ENCODE data around the gene ARID5B.
A peak's percentile ranks its signal among the peaks of the same experiment; 100 is the strongest.

ARID5B gene

GRCh38 chr10:61904733-61905725, 3.5 kb downstream of the ARID5B start:
- DNase-seq: no peak

GRCh38 chr10:61905837-61906561, 4.5 kb downstream of the ARID5B start:
- peak; percentile 18 for DNase-seq

GRCh38 chr10:61906562-61906901, 5.0 kb downstream of the ARID5B start:
- DNase-seq: no peak

GRCh38 chr10:61907011-61907410, 5.5 kb downstream of the ARID5B start:
- DNase-seq: no peak

DNA sequence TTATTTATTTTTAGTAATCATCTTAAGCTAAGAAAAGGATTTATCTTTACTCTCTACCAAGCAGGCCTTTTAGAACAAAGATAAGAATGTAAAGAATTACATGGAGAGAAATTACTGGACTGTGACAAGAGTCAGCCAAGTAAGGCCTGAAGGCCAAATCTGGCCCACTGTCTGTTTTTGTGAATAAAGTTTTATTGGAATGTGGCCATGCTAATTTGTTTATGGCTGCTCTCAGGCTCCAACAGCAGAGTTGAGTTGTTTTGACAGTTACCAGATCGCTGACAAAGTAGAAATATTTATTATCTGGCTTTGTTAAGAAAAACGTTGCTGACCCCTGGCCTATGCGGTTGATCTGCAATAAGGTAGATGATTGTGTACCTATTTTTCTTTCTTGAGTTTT, 6.1 kb downstream of the ARID5B start:
- DNase-seq: no peak

DNA sequence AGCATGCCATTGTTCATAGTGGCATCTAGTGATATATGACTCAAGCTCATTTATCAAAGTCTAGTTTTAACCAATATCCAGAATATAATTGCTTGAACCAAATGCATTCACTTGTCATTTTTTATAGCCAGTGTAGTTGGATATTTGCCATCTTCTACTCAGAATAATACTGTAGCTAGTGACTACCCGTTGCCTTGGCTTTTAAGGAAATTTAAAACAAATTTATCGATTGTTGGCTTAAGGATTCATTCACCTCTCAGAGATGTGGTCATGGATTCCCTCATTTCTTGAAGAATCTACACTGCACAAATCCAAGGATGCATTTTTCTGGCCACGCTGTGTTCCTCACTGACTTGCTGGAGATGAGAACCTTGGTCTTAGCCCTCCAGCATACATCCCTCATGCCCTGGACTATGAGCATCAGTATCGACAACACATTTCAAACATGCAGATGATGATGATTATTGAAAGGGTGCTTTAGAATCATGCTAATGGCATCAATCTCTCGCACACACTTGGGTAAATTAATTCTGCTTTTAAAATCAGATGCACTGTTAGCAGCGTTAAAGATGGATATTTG, 8.8 kb downstream of the ARID5B start:
- DNase-seq: no peak

DNA sequence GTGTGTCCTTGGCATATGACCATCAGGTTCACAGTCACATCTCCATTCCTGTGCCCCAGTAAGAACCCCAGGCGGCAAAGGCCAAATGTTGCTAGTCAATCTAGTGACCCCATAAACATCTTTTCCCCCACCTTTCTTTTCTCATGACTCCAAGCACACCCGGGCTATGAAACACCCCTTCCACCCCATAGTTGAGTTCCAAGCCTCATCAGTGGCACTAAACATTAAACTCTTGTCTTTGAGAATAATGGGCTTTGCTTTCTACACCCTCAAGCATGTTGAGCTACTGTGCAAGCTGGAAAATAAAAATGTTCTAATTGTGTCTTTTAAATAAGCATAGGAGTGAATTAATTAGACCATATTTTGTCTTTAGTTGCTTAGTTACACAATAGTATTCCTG, 9.4 kb downstream of the ARID5B start:
- DNase-seq: no peak

GRCh38 chr10:61911425-61911824, 9.9 kb downstream of the ARID5B start:
- no peak for DNase-seq

DNA sequence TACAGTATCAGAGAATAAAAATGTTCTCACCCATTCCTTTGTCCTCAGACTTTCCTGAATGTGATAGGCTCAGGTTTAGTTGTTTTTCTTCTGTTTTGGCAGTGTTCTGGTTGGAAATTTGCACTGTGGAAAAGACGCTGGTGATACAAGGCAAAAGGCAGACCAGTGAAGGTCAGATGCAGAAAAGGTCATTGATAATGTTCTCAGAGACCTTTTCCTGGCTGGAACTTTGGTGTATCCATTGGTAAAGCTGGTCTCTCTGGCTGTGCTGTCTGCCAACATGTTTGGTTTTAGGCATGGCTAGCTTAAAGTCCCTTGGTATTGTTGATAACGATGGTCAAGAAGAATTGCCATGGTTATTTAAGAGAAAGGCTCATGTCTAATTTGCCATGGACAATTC, 11.5 kb downstream of the ARID5B start:
- no peak for DNase-seq

- DNase-seq: no peak
Observed at GRCh38 chr10:61918140-61918539, 16.6 kb downstream of the ARID5B start.

DNA sequence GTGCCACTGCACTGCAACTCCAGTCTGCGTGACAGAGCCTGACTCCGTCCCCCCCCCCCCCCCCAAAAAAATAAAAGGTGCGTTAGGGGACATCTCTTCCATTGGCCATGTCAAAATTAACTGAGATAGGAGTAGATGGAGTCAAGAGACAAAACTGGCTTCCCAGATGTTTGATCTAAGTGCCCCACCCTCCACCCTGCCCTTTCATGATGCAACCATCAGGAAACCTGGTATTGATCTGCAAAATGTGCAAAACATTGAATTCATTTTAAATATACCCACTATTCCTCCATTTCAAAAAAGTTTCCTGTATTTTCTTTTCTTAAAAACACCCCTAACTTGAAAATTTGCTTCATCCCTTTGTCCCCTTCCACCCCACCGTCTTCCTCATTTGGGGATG, 17.5 kb downstream of the ARID5B start:
- DNase-seq: no peak

DNA sequence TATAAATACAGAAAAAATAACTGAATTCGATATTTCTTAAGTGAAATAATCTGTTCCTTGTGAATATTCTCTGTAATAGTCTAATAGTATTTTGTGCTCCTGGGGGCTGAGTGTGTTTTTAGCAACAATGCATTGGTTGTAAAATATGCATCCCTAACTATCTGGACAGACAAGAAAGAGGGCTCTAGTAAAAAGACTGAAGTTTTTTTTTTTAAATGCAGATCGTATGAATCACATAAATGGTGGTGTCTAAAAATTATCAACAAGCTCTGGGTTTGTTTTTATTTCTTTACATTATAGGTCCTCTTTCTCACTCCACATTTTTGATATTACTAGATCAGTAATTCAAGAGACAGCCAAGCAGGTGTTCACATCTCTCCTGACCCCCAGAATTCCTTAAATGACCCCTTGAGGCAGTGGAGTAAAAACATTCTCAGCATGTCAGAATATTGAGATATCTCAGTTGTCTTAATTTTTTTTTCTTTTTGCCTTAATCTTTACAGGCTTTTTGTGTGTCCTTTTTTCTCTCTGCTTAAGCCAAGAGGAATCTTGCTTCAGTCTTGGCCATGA, 18.2 kb downstream of the ARID5B start:
- DNase-seq: no peak

DNA sequence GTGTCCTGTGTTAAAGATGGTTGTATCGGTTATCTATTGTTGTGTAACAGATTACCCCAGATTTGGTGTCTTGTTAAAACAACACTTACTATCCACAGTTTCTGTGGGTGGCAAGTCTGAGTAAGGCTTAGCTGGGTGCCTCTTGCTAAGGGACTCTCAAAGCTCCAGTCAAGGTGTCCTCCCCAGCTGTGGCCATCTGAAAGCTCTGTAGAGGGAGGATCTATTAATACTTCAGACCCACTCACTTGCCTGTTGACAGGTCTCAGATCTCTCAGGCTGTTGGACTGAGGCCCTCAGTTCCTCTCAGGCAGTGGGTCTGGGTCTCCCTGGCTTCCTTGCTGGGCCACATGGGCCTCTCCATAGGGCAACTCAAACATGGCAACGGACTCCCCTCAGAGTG, 19.6 kb downstream of the ARID5B start:
- DNase-seq: no peak

DNA sequence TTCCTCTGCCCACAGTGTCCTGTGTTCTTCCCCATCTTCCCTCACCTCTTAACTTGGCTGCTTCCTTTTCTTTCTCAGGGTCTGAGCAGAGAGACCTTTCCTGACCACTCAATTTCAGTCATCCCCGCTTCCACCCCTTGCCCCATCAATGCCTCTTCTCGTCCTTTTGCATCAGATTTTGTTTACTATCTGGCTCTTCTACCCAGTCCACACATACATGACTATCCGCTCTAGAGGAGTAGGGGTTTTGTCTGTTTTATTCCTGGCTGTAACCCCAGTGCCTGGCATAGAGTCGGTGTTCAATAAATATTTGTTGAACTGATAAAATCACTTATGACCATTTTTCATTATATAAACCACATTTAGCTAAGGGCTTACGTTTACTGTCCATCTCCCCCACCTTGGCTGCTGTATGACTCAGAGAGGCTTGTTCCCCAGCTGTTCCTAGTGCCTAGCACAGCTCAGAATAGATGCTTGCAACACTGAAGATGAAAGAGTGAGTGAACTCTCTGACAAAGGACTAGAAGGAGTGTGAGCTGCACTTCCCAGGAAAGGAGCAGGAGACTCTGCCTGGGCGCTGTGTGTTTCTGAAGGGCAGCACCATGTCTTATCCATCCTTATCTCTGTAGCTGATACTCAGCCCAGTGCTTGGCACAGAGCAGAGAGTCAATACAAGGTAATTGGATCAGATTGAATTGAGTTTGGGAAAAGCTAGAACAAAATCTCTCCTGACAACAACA, 21.9 kb downstream of the ARID5B start:
- DNase-seq: no peak

DNA sequence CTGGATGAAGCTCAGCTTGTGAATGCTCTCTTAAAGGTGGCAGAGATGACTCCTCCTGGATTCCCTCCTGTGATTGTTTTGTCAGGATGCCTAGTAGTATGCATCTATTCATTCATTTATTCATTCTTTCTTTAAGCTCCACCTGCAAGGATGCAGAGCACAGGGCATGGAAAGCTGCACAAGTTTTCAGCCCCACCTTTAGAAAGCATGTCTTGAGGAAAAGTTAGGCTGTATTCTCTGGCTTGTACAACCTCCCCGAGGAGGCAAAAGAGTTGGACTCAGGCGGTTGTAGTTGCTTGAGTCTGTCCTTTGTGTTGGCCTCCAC, 22.4 kb downstream of the ARID5B start:
- DNase-seq: no peak

GRCh38 chr10:61929555-61929954, 28.1 kb downstream of the ARID5B start:
- no peak for DNase-seq

- no peak for DNase-seq
Observed at GRCh38 chr10:61931620-61932332, 30.3 kb downstream of the ARID5B start.

GRCh38 chr10:61933859-61934555, 32.5 kb downstream of the ARID5B start:
- no peak for DNase-seq

DNA sequence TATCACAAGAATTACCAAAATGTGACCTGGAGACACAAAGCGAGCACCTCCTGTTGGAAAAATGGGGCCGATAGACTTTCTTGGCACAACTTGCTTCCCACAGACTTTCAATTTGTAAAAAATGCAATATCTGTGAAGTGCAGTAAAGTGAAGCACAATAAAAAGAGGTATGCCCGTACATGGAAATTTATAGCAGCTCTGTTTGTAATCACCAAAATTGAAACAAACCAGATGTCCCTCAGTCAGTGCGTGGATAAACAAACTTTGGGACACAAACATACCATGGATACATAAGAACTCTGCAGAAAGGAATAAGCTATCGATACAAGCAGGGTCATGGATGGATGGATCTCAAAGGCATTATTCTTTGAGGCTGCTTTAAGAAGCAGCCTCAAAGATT, 33.6 kb downstream of the ARID5B start:
- no peak for DNase-seq

DNA sequence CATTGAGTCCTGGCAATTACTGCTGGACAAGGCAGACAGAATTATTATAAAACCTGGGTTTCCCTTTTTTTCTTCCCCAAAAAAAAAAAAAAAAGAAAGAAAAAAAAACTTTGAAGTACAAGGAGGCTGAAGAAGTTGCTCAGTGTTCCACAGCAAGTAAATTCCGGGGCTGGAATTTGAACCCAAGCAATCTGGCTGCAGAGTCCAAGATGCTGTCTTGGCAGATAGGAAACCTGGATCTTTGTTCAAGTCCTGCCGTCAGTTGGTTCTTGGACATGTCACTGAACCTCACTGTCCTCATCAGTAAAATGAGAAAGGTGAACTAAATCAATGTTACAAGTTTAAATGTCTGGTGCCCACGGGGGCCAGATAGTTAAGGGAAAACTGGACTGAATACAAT, 35.3 kb downstream of the ARID5B start:
- no peak for DNase-seq

DNA sequence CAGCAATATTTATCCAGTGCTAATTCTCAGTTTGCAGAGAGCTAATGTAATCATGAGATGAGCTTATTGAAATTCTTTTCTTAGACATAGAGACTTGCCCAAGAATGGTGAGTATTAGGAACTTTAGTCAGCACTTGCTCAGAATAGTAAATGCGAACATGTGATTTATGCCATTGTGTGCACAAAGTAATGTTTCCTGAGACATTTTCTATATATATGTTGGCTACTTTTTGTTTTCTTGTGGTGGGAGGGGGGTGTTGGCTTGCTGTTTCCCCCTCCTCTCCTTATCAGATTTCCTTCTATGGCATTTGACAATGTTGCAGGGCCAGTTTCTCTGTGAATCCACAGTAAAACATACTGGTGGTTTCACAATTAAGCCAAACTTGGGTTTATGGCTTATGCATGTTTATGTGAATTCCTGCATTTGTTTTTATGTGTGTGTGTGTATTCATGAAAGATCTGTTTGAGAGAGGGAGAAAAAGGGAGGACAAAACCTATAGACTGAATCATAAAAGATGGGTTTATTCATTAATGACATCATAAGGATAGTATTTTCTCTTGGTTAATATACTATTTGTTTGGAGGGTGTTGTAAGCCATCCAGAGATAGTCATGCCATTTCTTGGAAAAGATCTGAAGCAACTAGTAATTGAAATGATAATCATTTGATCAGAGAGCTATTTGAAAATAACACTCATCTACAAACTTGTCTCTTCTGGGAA, 36.3 kb downstream of the ARID5B start:
- DNase-seq: no peak

All from NCI-H2227 treated with DMSO at 0.1 percent for 48 hours (cell line).